GM21786 (cell line): ENCODE data around the gene SLC9A8.
"Not testable (repeated sequence)": the region's sequence is repeated elsewhere in the genome, so short reads cannot be mapped to it uniquely, and the experiment has no call there.

ENCODE experiments used
- ATAC-seq: cut with Tn5 transposase; IDR thresholded peaks from one replicate; pipeline ENCODE4 v1.9.1; 2021; ENCODE audit not compliant: unreplicated experiment

Gene SLC9A8

GRCh38 chr20:49846206-49846807, 33.7 kb downstream of the SLC9A8 start:
- ATAC-seq = no peak

GRCh38 chr20:49850463-49851230, 38.0 kb downstream of the SLC9A8 start:
- no peak for ATAC-seq

- no peak for ATAC-seq
These were observed 38.6 kb downstream of the SLC9A8 start for GRCh38 chr20:49851231-49851705.

DNA sequence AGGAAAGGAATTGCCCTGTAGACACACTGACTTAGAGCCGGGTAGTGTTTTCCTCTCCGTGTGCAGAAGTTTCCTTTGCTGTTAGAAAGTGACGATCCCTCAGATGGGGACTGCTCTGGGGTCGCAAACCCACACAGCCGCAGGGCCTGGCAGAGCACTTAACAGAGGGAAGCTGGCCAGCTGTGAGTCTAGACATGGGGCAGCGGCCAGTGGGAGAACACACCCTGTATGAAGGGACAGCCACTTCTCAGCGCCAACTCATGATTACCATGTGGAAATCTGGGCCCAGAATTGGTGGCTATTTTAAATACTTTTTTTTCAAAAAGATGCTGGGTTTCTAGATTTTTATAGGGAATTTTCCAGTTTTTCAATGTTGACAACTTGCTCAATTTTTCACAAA, 39.4 kb downstream of the SLC9A8 start:
- ATAC-seq = no peak

DNA sequence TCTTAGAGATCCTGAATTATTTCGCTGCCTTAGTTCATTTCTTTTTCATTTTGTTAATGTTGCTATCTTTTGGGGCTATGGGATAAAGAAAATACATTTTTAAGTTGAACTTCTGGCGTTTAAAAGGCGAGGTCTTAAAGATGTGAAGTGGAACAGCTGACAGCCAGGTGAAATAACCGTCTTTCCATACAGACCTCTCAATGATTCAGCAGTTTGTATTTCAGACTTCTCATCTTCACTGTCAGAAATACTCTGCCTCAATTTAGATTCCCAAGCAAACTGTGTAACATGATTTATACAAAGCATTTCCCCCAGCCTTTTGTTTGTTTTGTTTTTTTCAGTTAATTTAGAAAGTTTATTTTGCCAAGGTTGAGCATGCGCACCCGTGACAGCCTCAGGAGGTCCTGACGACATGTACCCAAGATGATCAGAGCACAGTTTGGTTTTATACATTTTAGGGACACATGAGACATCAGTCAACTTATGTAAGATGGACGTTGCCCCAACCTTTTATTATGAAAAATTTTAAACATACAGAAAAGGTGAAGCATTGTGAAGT, 40.0 kb downstream of the SLC9A8 start:
- ATAC-seq = no peak

DNA sequence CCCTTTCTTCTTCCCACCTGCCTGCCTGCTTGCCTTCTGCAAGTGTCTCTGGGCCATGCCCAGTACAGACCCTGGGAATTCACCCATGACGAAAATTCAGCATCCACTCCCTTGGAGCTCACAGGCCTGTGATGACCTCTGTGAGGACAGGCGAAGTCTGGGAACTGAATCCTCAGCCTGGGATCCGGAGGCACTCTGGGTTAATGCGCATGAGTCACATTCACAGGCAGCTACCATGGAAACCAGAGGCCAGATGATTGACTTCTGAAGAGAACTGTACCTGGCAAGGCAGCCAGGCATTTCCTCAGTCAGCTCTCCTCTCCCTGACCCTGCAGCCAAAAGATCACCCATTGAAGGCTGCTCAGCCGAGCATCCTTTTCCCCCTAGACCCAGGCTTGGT, 41.0 kb downstream of the SLC9A8 start:
- ATAC-seq = no peak

DNA sequence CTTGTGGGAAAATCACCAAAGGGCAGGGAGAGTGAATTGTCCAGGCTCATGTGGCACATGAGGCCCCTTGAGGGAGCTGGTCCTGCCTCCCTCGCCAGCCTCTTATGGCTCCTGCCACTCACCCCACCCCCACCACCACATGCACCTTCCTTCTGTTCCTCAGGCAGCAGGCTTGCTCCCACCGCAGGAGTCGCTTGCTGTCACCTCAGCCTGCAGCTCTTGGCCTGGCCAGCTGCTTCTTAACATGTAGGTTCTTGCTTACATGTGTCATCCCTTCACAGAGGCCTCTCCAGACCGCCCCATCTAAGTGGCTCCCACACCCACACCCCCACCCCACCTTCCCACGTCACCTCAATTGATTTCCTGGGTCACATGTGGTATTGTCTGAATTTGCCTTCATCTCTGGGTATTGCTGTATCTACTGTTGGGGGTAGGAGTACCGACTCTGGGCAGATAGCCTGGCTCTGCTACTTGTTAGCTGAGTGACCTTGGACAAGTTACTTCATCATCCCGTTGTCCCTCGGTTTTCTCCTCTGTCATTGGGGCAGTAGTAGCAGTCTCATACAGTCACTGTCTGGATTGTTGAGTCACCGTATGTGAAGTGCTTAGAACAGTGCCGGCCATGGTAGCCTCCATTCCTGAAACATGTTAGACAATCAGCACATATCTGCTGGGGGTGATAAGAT, 41.7 kb downstream of the SLC9A8 start:
- no peak for ATAC-seq

DNA sequence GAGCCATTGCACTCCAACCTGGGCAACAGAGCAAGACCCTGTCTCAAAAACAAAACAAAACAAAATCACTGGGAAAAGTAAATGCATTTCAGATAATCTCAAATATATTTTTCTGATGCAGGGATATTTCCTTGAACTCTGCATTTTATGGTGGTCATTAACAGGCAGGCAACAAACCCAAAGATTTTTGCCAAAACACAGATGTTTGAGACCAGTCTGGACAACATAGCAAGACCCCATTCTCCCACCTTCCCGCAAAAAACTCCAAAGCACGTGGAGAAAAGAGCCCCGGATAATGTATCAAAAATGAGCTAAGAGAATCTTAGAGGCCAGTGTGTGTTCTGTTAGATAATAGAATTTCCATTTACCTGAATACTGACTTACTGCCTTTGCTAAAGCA, 44.3 kb downstream of the SLC9A8 start:
- no peak for ATAC-seq

DNA sequence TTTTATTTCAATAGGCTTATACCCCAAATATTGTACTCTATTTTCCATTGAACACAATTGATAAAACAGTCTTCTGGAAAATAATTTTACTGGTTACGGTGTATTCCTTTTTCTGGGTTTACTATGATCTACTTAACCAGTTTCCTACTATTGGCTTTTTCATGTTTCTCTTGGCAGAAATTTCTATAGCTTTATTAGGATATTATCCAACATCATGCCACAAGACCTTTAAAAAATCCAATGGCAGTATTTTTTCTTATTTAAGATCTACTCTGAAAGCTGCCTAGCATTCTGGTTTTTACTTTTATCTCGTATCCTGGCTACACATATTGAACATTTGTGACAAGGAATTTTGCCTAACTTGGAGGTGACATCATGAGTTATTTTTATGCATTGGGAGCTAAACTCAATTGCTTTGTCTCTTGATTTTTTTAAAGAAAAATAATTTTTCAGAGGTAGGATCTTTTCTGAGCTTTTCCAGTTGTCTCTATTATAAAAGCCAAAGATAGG, 45.5 kb downstream of the SLC9A8 start:
- ATAC-seq = no peak

DNA sequence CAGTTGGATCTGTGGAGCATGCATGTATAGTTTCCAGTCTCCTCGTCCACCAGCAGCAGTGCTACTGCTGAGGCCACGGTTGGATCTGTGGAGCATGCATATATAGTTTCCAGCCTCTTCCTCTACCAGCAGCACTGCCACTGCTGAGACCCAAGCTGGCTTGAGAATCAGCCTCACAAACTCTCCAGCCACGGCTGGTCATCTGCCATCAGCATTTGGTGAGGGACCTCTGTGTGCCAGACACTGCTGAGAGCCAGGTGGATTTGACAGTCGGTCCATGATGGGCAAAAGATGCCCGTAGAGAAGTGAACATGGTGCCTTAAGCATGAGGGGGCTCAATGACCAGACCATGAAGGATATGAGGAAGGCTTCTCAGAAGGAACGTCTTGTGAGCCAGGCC, 46.4 kb downstream of the SLC9A8 start:
- no peak for ATAC-seq

- no peak for ATAC-seq
These were observed 47.2 kb downstream of the SLC9A8 start for GRCh38 chr20:49859807-49860206.

GRCh38 chr20:49861232-49861631, 48.6 kb downstream of the SLC9A8 start:
- ATAC-seq = not testable (repeated sequence)

DNA sequence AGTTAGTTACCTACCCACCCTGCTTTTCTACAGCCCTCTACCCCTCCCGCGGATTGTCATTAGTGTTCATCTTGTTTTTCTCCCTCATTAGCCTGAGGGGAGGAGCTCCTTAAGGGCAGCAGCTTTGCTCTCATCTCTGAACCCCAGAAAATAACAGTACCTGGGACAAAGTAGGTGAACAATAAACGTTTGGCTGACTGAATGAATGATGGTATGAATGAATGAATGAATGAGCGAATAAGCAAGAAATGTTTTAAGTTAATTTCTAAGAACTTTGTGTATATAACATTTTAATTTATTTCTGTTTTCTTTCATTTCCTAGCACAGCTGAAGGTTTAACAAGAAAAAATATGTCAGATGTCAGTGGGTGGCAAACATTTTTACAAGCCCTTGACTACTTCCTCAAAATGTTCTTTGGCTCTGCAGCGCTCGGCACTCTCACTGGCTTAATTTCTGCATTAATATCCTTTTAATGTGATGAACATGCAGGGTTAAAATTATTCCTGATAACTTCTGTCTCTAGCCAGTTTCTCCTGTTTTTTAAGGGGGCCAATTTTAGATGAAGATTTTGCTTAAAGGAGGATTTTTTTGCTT, 50.1 kb downstream of the SLC9A8 start:
- no peak for ATAC-seq

DNA sequence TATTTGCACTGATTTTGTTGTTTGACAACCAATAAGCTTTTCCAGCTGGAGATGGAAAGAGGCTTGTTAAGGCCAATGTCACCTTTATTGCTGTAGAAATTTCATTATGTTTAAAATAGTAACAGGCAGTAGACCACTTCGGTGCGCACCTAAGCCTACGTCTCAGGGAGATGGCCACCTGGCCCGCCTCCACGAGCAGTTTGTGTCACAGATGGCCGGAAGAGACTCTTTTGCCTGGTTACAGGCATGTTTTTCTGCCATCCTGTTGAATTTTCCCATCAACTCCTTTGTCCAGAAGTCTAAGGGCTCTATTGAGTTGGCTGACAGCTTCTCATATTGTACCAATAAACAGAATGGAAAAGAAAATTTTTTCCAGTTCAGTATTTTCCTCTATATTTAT, 51.0 kb downstream of the SLC9A8 start:
- ATAC-seq = no peak

GRCh38 chr20:49865559-49865958, 52.9 kb downstream of the SLC9A8 start:
- ATAC-seq = no peak

- no peak for ATAC-seq
These were observed 53.4 kb downstream of the SLC9A8 start for GRCh38 chr20:49866051-49866450.

DNA sequence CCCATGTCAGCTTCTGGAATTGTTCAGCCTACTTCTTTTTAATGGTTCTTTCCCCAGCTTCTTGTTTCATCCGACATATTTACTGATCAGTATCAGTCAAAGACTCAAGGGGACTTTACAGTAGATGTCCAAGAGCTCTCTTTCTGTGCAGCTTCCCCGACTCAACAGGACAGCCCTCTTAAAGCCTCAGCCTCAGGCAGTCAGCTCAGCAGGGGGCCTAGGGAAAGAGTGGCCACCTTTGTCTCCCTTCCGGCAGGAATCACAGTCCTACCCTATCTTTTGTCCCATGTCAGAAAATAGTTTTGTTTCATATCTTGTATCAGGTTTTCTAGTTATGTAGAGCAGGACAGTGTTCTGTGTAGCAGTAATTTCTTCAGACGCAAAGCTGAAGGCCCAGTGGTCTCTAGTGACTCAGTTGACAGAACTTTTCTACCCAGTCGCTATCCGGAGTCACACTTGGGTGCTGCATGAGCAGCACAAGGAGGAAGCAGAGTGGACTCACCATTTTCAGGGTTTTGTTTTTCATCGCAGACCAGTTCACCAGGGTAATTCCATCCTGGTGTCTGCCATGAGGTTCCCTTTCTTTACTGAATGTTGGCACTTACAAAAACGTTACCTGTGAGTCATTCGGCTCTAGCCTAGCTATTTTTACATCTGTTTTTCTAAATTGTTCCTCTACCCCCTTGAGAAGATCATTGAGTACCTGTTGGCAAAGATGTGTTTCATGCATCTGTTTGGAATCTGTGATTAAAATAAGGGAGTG, 55.0 kb downstream of the SLC9A8 start:
- ATAC-seq = no peak

- ATAC-seq = no peak
These were observed 55.9 kb downstream of the SLC9A8 start for GRCh38 chr20:49868538-49868937.

- ATAC-seq = no peak
These were observed 56.3 kb downstream of the SLC9A8 start for GRCh38 chr20:49868964-49869363.

DNA sequence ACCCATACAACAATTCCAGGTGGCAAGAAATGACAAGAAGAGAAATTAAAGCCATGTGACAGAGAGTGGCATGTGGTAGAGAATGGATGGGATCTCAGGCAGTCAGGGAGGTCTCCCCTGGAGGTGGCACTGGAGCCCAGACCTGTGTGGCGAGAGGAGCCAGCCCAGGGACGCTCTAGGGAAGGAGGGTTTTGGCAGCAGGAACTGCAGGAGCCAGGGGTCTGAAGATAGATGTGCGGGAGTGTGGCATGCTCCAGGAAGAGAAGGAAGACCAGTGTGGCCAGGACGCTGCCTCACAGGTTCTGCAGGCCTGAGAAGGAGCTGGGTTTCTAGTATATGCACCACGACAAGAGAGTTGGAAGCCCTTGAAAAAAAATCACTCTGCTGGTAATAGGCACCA, 57.6 kb downstream of the SLC9A8 start:
- no peak for ATAC-seq
